SK-N-SH (cell line): ENCODE measurements around the gene TSHZ2. TPM values are rescaled to one million over a fixed set of nuclear protein-coding genes. Genes with fewer than 3 reads are reported as not detected.
A peak's percentile ranks its signal among the peaks of the same experiment; 100 is the strongest.

Experiments used
- CTCF ChIA-PET: fragments of 300-600, 350-600 bp; formaldehyde crosslinking; extraction: SDS; loops from one replicate; lab custom pipeline; 2021; lab: Yijun Ruan, JAX
- POLR2A ChIA-PET: fragments of 350-600 bp; sonication (Branson Sonifier 250); formaldehyde crosslinking; extraction: SDS; loops from one replicate; lab custom pipeline; 2020; ENCODE audit warnings: antibody characterized with exemption, inconsistent platforms; lab: Yijun Ruan, JAX
- DNase-seq: peaks from one replicate; pipeline ENCODE4 v3.0.0; 2012
- H2AFZ ChIP-seq: fragments of 200-600 bp; sonication (generic); 2 replicates; pipeline ENCODE4 v1.8.1; 2016; ENCODE audit warnings: antibody characterized with exemption, mild to moderate bottlenecking, low read depth
- H3F3A ChIP-seq: fragments of 200-600 bp; sonication (generic); replicated peaks from 2 replicates; pipeline ENCODE3; 2016; ENCODE audit warnings: antibody characterized with exemption, mild to moderate bottlenecking; ENCODE audit not compliant: insufficient read depth
- H3K27ac ChIP-seq, 2 experiments: fragments of 200-500 bp in 1 of 2; fragments of 200-600 bp in 1 of 2; sonication (Bioruptor generic) in 1 of 2; sonication (generic), shearing (Covaris generic) in 1 of 2; 2 replicates each; pipeline versions ENCODE4 v1.5.1 to v1.6.1; 2014 to 2016; ENCODE audit warnings: low read depth in 2 of 2, inconsistent platforms in 1 of 2, low read length in 1 of 2, mild to moderate bottlenecking in 1 of 2, mixed read lengths in 1 of 2
- H3K27me3 ChIP-seq: fragments of 200-600 bp; sonication (generic), shearing (Covaris generic); 2 replicates; pipeline ENCODE4 v1.6.1; 2016; ENCODE audit warnings: mixed run types; ENCODE audit not compliant: insufficient read depth
- H3K36me3 ChIP-seq, 2 experiments: fragments of 200-500 bp in 1 of 2; fragments of 200-600 bp in 1 of 2; sonication (Bioruptor generic) in 1 of 2; sonication (generic) in 1 of 2; replicated peaks in 1 of 2; 2 replicates each; pipeline versions ENCODE3 to v1.5.1; 2014 to 2016; ENCODE audit warnings: low read length in 1 of 2, mild to moderate bottlenecking in 1 of 2; ENCODE audit not compliant: insufficient read depth in 2 of 2, control insufficient read depth in 1 of 2
- H3K4me1 ChIP-seq, 2 experiments: fragments of 200-500 bp in 1 of 2; fragments of 200-600 bp in 1 of 2; sonication (Bioruptor generic) in 1 of 2; sonication (generic), shearing (Covaris generic) in 1 of 2; 2 replicates each; pipeline versions ENCODE4 v1.5.1 to v1.6.1; 2014 to 2016; ENCODE audit warnings: low read depth in 1 of 2, low read length in 1 of 2, mixed run types in 1 of 2; ENCODE audit not compliant: insufficient read depth in 2 of 2, control insufficient read depth in 1 of 2
- H3K4me2 ChIP-seq: fragments of 200-600 bp; sonication (generic), shearing (Covaris generic); 2 replicates; pipeline ENCODE4 v1.6.1; 2017; ENCODE audit warnings: mixed run types
- H3K4me3 ChIP-seq, 2 experiments: fragments of 200-500 bp in 1 of 2; fragments of 200-600 bp in 1 of 2; sonication (Bioruptor generic) in 1 of 2; sonication (generic), shearing (Covaris generic) in 1 of 2; 2 replicates each; pipeline versions ENCODE4 v1.5.1 to v1.8.1; 2014 to 2016; ENCODE audit warnings: low read depth in 2 of 2, inconsistent platforms in 1 of 2, low read length in 1 of 2, mild to moderate bottlenecking in 1 of 2, mixed read lengths in 1 of 2, moderate library complexity in 1 of 2
- H3K79me2 ChIP-seq: fragments of 200-600 bp; sonication (generic); 2 replicates; pipeline ENCODE4 v1.8.1; 2017; ENCODE audit warnings: mild to moderate bottlenecking; ENCODE audit not compliant: insufficient read depth
- H3K9ac ChIP-seq: fragments of 200-600 bp; sonication (generic); 2 replicates; pipeline ENCODE4 v1.6.1; 2017; ENCODE audit warnings: mixed run types
- H3K9me2 ChIP-seq: fragments of 200-600 bp; sonication (generic); 2 replicates; pipeline ENCODE4 v1.6.1; 2017; ENCODE audit warnings: mixed run types
- H3K9me3 ChIP-seq: fragments of 200-600 bp; sonication (generic); 2 replicates; pipeline ENCODE4 v1.6.1; 2017; ENCODE audit warnings: mixed run types, mild to moderate bottlenecking, moderate library complexity
- H4K20me1 ChIP-seq: fragments of 200-600 bp; sonication (generic); 2 replicates; pipeline ENCODE4 v1.6.1; 2017; ENCODE audit warnings: mild to moderate bottlenecking, mixed run types; ENCODE audit not compliant: insufficient read depth
- CHD2 ChIP-seq: fragments of 150-350 bp; IDR thresholded peaks from 2 replicates; pipeline ENCODE4 v1.6.1; 2018; ENCODE audit warnings: low read length; ENCODE audit not compliant: partially characterized antibody
- ELF1 ChIP-seq: IDR thresholded peaks from 2 replicates; pipeline ENCODE4 v1.4.0; 2012
- EP300 ChIP-seq, 2 experiments: IDR thresholded peaks; 2 replicates each; pipeline versions ENCODE4 v1.4.0 to v1.6.1; 2012; ENCODE audit warnings: borderline replicate concordance in 1 of 2, low read depth in 1 of 2, low read length in 1 of 2
- FOSL2 ChIP-seq: IDR thresholded peaks from 2 replicates; pipeline ENCODE4 v1.4.0; 2012; ENCODE audit warnings: low read depth, mild to moderate bottlenecking, moderate library complexity, borderline replicate concordance
- FOXJ3 ChIP-seq: sonication (generic); formaldehyde crosslinking; IDR thresholded peaks from 2 replicates; pipeline ENCODE4 v1.5.1; 2020; ENCODE audit warnings: mild to moderate bottlenecking, missing genetic modification reagents
- FOXM1 ChIP-seq: IDR thresholded peaks from 2 replicates; pipeline ENCODE4 v1.4.0; 2012; ENCODE audit warnings: low read depth, mild to moderate bottlenecking
- GABPA ChIP-seq: IDR thresholded peaks from 2 replicates; pipeline ENCODE4 v1.4.0; 2012; ENCODE audit warnings: low read depth, mild to moderate bottlenecking
- GATA2 ChIP-seq: sonication (generic); formaldehyde crosslinking; IDR thresholded peaks from 2 replicates; pipeline ENCODE4 v1.5.0; 2020; ENCODE audit warnings: mild to moderate bottlenecking, missing genetic modification reagents
- MXI1 ChIP-seq: IDR thresholded peaks from 2 replicates; pipeline ENCODE4 v1.6.1; 2012; ENCODE audit warnings: mild to moderate bottlenecking, low read depth, low read length, improper control_type of control experiment
- PBX3 ChIP-seq: IDR thresholded peaks from 2 replicates; pipeline ENCODE4; 2012
- RAD21 ChIP-seq: IDR thresholded peaks from 2 replicates; pipeline ENCODE4 v1.6.1; 2012; ENCODE audit warnings: mild to moderate bottlenecking, low read length
- RCOR1 ChIP-seq: fragments of 150-350 bp; IDR thresholded peaks from 2 replicates; pipeline ENCODE4 v1.6.1; 2017; ENCODE audit warnings: antibody characterized with exemption, low read length
- SMC3 ChIP-seq: IDR thresholded peaks from 2 replicates; pipeline ENCODE4 v1.6.1; 2012; ENCODE audit warnings: low read depth, low read length, improper control_type of control experiment
- TCF12 ChIP-seq: IDR thresholded peaks from 2 replicates; pipeline ENCODE4 v1.4.0; 2012
- WGBS: methylation state at CpG from one replicate; pipeline ENCODE4 v1.1.6; 2017; ENCODE audit warnings: low lambda C conversion rate; 5-methylcytosine and 5-hydroxymethylcytosine counted together
- polyA plus RNA-seq, 3 experiments: library from polyadenylated mRNA; depleted of rRNA; stranded (reverse); fragments of >200 nt; gene quantifications; 2 replicates each; pipeline ENCODE4 v1.2.3, GENCODE V29; 2012
- TF ChIP-seq, protein P1 (sequence below): IDR thresholded peaks from 2 replicates; pipeline ENCODE4 v1.4.0; 2012; ENCODE audit warnings: low read depth

The TSHZ2 gene
- polyA plus RNA-seq, 1 of the 3 experiments (the other 2 are of a cell fraction), result 0.13 TPM

- peak; percentile 34 for DNase-seq
- Histone ChIP-seq H3K4me2 (no peak overlapping the region), H3K4me3 (no peak overlapping the region), H3K36me3 (no peaks in the 10 kb centered on the region), H3F3A (no peaks in the 10 kb centered on the region), H2AFZ (no peak overlapping the region), H3K79me2 (no peaks in the 10 kb centered on the region), H3K9ac (no peak overlapping the region), H3K9me3 (no peaks in the 10 kb centered on the region), H3K27me3 (no peaks in the 10 kb centered on the region), H3K4me1 (peaks cover 0 to 19% of the 10 kb centered on the region in 2 experiments; a peak in 3 of 4 replicates), H3K9me2 (no peaks in the 10 kb centered on the region), H3K27ac (peak overlapping the region in 1 of 2 experiments; percentile 64; a peak in 2 of 4 replicates), H4K20me1 (no peaks in the 10 kb centered on the region)
- TF ChIP-seq PBX3 (0 out of 2 replicates have a peak, but pooled peaks have one; percentile 13), FOSL2 (no peak), FOXM1 (no peak), TCF12 (peak; percentile 52; the same call in 1 of the 2 replicates), GATA2 (peak; percentile 81), CHD2 (peak; percentile 68), MXI1 (peak; percentile 39; the same call in 1 of the 2 replicates), RAD21 (peak; percentile 79), ELF1 (no peak), SMC3 (peak; percentile 36; the same call in 1 of the 2 replicates), RCOR1 (peak; percentile 92), FOXJ3 (CRISPR knock-in tag) (peak; percentile 67; the same call in 1 of the 2 replicates), EP300 (IDR thresholded peaks at IDR 0.05; ENCODE audit: borderline replicate concordance in 1 of 2, low read depth in 1 of 2, low read length in 1 of 2) (peak in 1 of 2 experiments; percentile 96; a peak in 2 of 4 replicates)
- TF ChIP-seq, protein P1, sequence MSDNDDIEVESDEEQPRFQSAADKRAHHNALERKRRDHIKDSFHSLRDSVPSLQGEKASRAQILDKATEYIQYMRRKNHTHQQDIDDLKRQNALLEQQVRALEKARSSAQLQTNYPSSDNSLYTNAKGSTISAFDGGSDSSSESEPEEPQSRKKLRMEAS, result no peak
- ChIA-PET CTCF (interaction anchor here (0.6 to 3.7 kb wide), 12 partner anchors 48 to 1233 kb away, joined by 3 to 27 read pairs (median 4); no protein-coding TSS in a partner anchor), POLR2A (interaction anchor here (0.7 kb wide), 1 partner anchor 664 kb away, joined by 3 read pairs; no protein-coding TSS in a partner anchor)
- 25% methylated on average over 4 of the region's 4 CpGs for WGBS
Measured at GRCh38 chr20:53493311-53493857, 521.2 kb downstream of the TSHZ2 start.

GRCh38 chr20:53494753-53495152 is 522.6 kb downstream of the TSHZ2 start:
- no peak overlapping the region for H3K9ac ChIP-seq
- no peaks in the 10 kb centered on the region for H3K79me2 ChIP-seq
- H4K20me1 ChIP-seq, result no peaks in the 10 kb centered on the region
- peaks cover 0 to 19% of the 10 kb centered on the region in 2 experiments; a peak in 3 of 4 replicates for H3K4me1 ChIP-seq
- WGBS, result 54% methylated on average over 5 of the region's 5 CpGs
- H2AFZ ChIP-seq, result no peak overlapping the region
- H3K27me3 ChIP-seq, result no peaks in the 10 kb centered on the region
- peak; percentile 53 for DNase-seq
- CTCF ChIA-PET, result interaction anchor here (0.6 to 3.7 kb wide), 8 partner anchors 16 to 1182 kb away, joined by 3 to 27 read pairs (median 4); no protein-coding TSS in a partner anchor
- POLR2A ChIA-PET, result no interaction called here
- no peak overlapping the region for H3K4me3 ChIP-seq
- no peak overlapping the region for H3K4me2 ChIP-seq
- H3K36me3 ChIP-seq, result no peaks in the 10 kb centered on the region
- no peaks in the 10 kb centered on the region for H3F3A ChIP-seq
- no peaks in the 10 kb centered on the region for H3K9me3 ChIP-seq
- TF ChIP-seq TCF12 (peak; percentile 40), GATA2 (peak; percentile 84), PBX3 (no peak), FOXJ3 (CRISPR knock-in tag) (peak; percentile 64; the same call in 1 of the 2 replicates), RCOR1 (peak; percentile 92), MXI1 (peak; percentile 39; the same call in 1 of the 2 replicates), CHD2 (peak; percentile 71), EP300 (IDR thresholded peaks at IDR 0.05; ENCODE audit: borderline replicate concordance in 1 of 2, low read depth in 1 of 2, low read length in 1 of 2) (peak in 1 of 2 experiments; percentile 91; a peak in 2 of 4 replicates), GABPA (no peak), ELF1 (no peak)
- H3K9me2 ChIP-seq, result no peaks in the 10 kb centered on the region
- peak overlapping the region in 1 of 2 experiments; percentile 90; a peak in 2 of 4 replicates for H3K27ac ChIP-seq
